ENCODE measurements around the gene LSM3.

DNA sequence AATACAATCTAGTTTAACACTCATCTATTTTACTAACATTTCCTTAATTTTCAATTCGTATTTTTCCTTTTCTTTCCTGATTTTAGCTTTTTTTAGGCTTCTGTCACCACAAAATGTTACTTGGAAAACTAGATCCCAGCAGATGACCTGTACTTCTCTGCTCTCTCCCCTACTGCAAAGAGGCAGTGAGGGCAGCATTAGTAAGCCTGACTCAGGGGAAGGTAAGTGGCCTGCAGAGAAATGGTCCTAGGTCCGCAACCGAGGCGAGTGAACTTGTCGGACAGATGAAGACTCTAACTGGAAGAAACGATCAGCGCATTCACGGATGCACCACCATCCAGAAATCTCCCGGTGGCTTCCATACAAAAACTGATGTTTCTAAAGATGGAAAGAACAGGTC, 33.4 kb upstream of the LSM3 start:
- TF ChIP-seq, protein P1, sequence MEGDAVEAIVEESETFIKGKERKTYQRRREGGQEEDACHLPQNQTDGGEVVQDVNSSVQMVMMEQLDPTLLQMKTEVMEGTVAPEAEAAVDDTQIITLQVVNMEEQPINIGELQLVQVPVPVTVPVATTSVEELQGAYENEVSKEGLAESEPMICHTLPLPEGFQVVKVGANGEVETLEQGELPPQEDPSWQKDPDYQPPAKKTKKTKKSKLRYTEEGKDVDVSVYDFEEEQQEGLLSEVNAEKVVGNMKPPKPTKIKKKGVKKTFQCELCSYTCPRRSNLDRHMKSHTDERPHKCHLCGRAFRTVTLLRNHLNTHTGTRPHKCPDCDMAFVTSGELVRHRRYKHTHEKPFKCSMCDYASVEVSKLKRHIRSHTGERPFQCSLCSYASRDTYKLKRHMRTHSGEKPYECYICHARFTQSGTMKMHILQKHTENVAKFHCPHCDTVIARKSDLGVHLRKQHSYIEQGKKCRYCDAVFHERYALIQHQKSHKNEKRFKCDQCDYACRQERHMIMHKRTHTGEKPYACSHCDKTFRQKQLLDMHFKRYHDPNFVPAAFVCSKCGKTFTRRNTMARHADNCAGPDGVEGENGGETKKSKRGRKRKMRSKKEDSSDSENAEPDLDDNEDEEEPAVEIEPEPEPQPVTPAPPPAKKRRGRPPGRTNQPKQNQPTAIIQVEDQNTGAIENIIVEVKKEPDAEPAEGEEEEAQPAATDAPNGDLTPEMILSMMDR (IDR thresholded peaks at IDR 0.05; ENCODE audit: low read length), result no peak
- TF ChIP-seq EZH2phosphoT487 (IDR thresholded peaks at IDR 0.05; ENCODE audit: low read length), result no peak
- TF ChIP-seq EZH2 (optimal IDR thresholded peaks at IDR 0.05; ENCODE audit: low read depth, low read length), result no peak
